ENCODE measurements around the gene UBN2. TPM values are rescaled to one million over a fixed set of nuclear protein-coding genes. Genes with fewer than 3 reads are reported as not detected.
"Not testable (repeated sequence)": the region's sequence is repeated elsewhere in the genome, so short reads cannot be mapped to it uniquely, and the experiment has no call there.

Gene UBN2
- total RNA-seq, 1 experiment from 2014 or later, result 13.0 TPM

DNA sequence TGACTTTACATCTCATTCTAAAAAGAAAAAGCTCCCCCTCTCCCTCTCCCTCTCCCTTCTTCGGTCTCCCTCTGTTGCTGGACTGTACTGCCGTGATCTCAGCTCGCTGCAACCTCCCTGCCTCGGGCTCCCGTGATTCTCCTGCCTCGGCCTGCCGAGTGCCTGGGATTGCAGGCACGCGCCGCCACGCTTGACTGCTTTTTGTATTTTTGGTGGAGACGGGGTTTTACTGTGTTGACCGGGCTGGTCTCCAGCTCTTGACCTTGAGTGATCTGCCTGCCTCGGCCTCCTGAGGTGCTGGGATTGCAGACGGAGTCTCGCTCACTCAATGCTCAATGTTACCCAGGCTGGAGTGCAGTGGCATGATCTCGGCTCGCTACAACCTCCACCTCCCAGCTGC, 6.2 kb upstream of the UBN2 start:
- not testable (repeated sequence) for H3K4me3 ChIP-seq; H3K36me3 ChIP-seq; DNase-seq; H3K27me3 ChIP-seq; H3K27ac ChIP-seq; H3K4me1 ChIP-seq; H3K9me3 ChIP-seq (replicated peaks)

DNA sequence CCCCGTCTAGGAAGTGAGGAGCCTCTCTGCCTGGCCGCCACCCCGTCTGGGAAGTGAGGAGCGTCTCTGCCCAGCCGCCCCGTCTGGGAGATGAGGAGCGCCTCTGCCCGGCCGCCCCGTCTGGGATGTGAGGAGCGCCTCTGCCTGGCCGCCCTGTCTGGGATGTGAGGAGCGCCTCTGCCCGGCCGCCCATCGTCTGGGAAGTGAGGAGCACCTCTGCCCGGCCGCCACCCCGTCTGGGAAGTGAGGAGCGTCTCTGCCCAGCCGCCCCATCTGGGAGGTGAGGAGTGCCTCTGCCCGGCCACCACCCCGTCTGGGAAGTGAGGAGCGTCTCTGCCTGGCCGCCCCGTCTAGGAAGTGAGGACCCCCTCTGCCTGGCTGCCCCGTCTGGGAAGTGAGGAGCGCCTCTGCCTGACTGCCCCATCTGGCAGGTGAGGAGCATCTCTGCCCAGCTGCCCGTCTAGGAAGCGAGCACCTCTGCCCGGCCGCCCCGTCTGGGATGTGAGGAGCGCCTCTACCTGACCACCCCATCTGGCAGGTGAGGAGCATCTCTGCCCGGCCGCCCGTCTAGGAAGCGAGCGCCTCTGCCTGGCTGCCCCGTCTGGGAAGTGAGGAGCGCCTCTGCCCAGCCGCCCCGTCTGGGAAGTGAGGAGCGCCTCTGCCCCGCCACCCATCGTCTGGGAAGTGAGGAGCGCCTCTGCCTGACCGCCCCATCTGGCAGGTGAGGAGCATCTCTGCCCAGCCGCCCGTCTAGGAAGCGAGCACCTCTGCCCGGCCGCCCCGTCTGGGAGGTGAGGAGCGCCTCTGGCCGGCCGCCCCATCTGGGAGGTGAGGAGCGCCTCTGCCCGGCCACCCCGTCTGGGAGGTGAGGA, 5.5 kb upstream of the UBN2 start:
- not testable (repeated sequence) for H3K27me3 ChIP-seq; H3K27ac ChIP-seq; H3K36me3 ChIP-seq; DNase-seq; H3K4me1 ChIP-seq; H3K9me3 ChIP-seq (replicated peaks); H3K4me3 ChIP-seq

DNA sequence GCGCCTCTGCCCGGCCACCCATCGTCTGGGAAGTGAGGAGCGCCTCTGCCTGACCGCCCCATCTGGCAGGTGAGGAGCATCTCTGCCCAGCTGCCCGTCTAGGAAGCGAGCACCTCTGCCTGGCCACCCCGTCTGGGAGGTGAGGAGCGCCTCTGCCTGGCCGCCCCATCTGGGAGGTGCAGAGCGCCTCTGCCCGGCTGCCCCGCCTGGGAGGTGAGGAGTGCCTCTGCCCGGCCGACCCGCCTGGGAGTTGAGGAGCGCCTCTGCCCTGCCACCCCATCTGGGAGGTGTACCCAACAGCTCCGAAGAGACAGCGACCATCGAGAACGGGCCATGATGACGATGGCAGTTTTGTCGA, 4.9 kb upstream of the UBN2 start:
- H3K4me3 ChIP-seq; H3K9me3 ChIP-seq (replicated peaks); DNase-seq; H3K36me3 ChIP-seq; H3K27me3 ChIP-seq; H3K4me1 ChIP-seq; H3K27ac ChIP-seq: not testable (repeated sequence)

DNA sequence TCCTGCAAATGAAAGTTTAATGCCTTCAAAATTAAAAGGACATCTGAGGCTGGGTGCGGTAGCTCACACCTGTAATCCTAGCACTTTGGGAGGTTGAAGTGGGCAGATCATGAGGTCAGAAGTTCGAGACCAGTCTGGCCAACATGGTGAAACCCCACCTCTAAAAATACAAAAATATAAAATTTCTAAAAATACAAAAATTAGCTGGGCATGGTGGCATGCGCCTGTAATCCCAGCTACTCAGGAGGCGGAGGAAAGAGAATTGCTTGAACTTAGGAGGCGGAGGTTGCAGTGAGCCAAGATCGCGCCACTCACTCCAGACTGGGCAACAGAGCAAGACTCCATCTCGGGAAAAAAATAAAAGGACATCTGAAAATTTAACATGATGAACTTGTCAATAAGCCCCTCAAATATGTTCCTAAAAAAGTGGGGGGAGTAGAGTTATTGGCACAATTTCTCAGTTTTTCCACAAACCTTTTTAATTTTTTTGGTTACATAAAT, 4.0 kb upstream of the UBN2 start:
- H3K4me3 ChIP-seq; H3K9me3 ChIP-seq (replicated peaks); H3K36me3 ChIP-seq; H3K4me1 ChIP-seq; H3K27me3 ChIP-seq; H3K27ac ChIP-seq; DNase-seq: not testable (repeated sequence)

DNA sequence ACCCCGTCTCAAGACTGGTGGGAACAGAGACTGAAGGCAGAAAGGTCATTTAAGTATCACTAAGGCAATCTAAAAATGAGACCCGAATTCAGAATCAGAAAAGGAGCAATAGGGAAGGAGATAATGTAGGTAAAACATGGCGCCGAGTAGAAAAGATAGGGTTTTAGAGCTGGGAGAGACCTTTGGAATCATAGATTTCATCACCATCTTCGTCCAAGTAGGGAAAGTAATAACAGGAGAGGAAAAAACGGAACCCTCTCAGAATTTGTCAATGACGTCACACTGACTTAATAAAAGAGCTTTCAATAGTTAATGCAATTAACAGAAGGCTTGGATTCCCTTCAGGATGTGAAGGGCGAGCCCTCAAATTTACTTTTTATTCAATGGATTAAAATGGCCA, 1.0 kb upstream of the UBN2 start:
- Histone ChIP-seq H3K4me3 (peak overlapping the region; percentile 89), H3K27me3 (no peaks in the 10 kb centered on the region)

DNA sequence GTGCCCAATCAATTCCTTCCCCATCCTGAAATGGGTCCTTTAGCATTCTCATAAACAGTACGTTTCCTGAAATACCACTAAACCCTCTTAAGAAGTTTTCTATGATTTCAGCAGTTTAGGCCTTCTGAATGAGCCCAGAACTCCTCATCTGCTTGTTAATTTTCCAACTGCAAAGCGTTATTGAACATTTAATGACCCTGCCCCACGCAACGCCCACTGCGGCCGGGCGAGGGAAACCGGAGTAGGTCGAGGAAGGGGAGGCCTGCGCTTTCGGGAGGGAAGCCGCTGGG, 608 bp upstream of the UBN2 start:
- Histone ChIP-seq H3K9me3 (replicated peaks) (no peaks in the 10 kb centered on the region), H3K36me3 (no peaks in the 10 kb centered on the region), H3K4me1 (peaks cover 8% of the 10 kb centered on the region), H3K27me3 (no peaks in the 10 kb centered on the region), H3K4me3 (peak overlapping the region; percentile 89), H3K27ac (0 out of 2 replicates have a peak overlapping the region, but pooled peaks have one; percentile 10)
- DNase-seq, result no peak

More for the DNA sequence above, 1.0 kb upstream of the UBN2 start:
- Histone ChIP-seq H3K36me3 (no peaks in the 10 kb centered on the region), H3K27ac (no peak overlapping the region), H3K9me3 (replicated peaks) (no peaks in the 10 kb centered on the region), H3K4me1 (peaks cover 8% of the 10 kb centered on the region)
- peak in 1 of 2 experiments; percentile 8 for DNase-seq

DNA sequence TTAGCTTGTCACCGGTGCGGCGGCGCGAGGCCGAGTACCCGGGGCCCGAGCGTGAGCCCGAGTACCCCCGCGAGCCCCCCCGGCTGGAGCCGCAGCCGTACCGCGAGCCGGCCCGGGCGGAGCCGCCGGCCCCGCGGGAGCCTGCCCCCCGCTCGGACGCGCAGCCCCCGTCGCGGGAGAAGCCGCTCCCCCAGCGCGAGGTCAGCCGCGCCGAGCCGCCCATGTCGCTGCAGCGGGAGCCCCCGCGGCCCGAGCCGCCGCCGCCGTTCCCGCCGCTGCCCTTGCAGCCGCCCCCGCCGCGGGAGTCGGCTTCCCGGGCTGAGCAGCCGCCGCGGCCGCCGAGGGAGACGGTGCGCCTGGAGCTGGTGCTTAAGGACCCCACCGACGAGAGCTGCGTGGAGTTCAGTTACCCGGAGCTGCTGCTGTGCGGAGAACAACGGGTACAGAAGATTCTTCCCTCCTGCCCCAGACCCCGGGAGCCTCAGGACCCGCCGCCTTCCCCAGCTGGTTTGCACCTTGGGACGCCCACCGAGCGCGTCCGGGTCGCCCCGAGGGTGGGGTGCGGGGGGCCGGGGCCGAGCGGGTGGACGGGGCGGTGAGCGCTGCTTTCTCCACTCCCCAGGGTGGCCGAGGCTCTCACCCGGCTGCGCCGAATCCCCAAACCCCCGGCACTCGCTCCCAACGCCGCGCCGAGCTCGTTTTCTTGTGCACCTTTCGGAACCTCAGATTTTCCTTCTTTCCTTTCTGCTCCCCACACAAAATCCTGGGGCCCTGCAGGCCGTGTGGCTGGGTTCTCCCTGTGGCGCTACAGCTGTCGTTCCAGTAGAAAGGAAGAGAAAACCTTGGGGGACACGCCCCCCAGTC, 708 bp downstream of the UBN2 start:
- peak; percentile 59 to 63 for DNase-seq
- peak overlapping the region; percentile 89 for H3K4me3 ChIP-seq
- H3K27ac ChIP-seq, result peak overlapping the region; percentile 40; the same call in 1 of the 2 replicates
- no peaks in the 10 kb centered on the region for H3K27me3 ChIP-seq
- no peaks in the 10 kb centered on the region for H3K9me3 ChIP-seq (replicated peaks)
- no peaks in the 10 kb centered on the region; the same call in 1 of the 2 replicates for H3K36me3 ChIP-seq
- H3K4me1 ChIP-seq, result peaks cover 8% of the 10 kb centered on the region

DNA sequence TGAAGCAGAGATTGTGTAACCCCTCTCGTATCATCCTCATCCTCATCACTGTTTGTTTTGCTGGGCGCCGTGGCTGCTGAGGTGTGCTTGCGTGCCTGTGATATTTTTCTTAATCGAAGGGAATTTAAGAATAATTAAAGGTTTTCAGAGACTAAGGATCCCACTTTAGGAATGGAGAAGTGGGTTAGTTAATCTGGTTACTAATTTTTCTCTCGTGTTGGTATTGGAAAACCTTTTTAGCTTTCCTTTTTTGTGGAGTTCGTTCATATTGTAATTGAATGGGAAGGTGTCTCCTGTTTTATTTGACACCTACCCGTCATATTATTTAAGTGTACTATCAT, 1.3 kb downstream of the UBN2 start:
- Histone ChIP-seq H3K36me3 (peaks cover 4% of the 10 kb centered on the region; the same call in 1 of the 2 replicates), H3K4me3 (peak overlapping the region; percentile 89), H3K9me3 (replicated peaks) (no peaks in the 10 kb centered on the region), H3K4me1 (peaks cover 8% of the 10 kb centered on the region), H3K27me3 (no peaks in the 10 kb centered on the region), H3K27ac (no peak overlapping the region)
- no peak for DNase-seq

DNA sequence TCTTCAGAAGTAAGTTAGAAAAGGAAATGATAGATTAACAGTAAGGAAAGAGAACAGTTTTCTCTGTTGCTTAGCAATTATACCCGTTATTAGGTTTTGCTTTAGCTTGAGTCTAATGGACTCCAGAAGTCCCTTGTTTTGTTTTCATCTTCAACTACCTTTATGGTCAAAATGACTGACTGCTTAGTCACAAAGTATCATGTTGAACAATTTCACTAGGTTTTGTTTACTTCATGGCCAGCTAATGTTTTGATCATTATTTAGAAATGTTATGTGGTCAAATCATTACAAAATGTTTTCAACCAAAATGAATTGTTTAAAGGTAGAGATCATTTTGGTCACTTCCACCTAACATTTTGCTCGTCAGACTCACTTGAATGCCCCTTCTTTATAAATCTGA, 1.9 kb downstream of the UBN2 start:
- H3K36me3 ChIP-seq, result peaks cover 9% of the 10 kb centered on the region; the same call in 1 of the 2 replicates
- H3K4me1 ChIP-seq, result peaks cover 8% of the 10 kb centered on the region
- DNase-seq, result peak in 1 of 2 experiments; percentile 3
- H3K9me3 ChIP-seq (replicated peaks), result no peaks in the 10 kb centered on the region
- H3K27me3 ChIP-seq, result no peaks in the 10 kb centered on the region
- H3K27ac ChIP-seq, result no peak overlapping the region
- peak overlapping the region; percentile 89 for H3K4me3 ChIP-seq

DNA sequence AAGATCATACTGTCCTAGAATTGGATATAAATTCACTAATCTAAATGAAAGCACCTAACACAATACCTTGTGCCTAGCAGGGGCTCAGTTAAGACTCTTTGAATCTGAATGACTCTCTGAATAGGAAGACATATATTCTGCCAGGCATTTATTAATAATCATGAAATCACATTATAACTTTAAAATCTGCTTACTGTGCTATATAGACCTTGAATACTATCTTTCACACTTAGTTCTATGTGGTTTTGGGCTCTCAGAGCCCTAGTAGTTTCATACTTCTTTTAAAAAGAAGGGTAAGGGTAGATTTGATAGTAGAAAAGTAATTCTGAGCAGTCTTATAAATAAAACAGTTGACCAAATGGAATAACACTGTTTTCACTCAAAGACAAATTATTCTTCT, 10.2 kb downstream of the UBN2 start:
- Histone ChIP-seq H3K4me1 (no peaks in the 10 kb centered on the region), H3K36me3 (peaks cover 30% of the 10 kb centered on the region), H3K27me3 (no peaks in the 10 kb centered on the region), H3K27ac (no peak overlapping the region), H3K9me3 (replicated peaks) (no peaks in the 10 kb centered on the region), H3K4me3 (no peak overlapping the region)
- DNase-seq, result no peak

DNA sequence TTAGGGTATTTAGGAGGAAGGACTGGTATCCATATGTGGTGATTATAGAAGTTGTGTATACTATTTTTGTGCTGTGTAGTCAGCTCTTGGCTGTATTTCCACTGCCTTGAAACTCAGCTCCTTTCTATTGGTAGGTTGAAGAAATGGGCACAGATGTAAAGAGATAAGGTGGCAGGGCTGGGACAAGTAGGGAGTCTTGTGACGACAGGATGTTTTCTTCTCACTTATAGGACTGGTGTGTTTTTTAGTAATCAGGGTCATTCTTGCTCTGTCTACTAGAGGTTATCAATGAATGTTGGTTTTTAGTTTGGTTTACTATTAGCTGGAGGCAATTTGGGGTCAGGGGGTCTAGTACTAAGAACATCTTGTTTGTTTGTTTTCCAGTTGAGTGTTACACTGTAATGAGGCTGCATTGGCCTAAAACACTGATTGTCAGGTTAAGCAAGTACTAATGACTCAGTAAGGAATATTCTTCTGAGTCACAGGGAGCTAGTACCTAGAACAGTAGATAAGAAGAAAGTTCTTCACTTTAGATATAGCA, 11.8 kb downstream of the UBN2 start:
- DNase-seq, result no peak
- no peaks in the 10 kb centered on the region for H3K27me3 ChIP-seq
- H3K36me3 ChIP-seq, result peaks cover 22% of the 10 kb centered on the region
- no peak overlapping the region for H3K27ac ChIP-seq
- no peak overlapping the region for H3K4me3 ChIP-seq
- H3K9me3 ChIP-seq (replicated peaks), result no peaks in the 10 kb centered on the region
- no peaks in the 10 kb centered on the region for H3K4me1 ChIP-seq

DNA sequence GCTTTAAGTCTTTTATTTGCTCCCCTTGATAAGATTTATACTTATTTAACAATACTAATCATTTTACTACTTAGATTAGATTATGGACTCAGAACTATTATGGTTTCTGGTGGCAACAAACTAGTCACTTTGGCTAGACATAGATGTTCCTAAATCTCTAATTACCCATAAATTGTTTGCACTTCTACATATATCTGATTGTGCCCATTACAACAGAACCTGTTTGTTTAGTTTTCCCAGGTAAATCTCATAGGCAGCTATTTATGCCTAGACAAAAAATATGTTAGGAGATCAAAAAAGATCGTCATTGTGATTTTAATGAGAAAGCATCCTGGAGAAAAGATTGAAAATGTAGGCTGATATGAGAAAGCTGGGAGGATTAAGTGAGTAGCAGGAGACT, 14.4 kb downstream of the UBN2 start:
- Histone ChIP-seq H3K4me3 (no peak overlapping the region), H3K27ac (no peak overlapping the region), H3K9me3 (replicated peaks) (no peaks in the 10 kb centered on the region), H3K27me3 (no peaks in the 10 kb centered on the region), H3K36me3 (peaks cover 22% of the 10 kb centered on the region), H3K4me1 (no peaks in the 10 kb centered on the region)
- no peak for DNase-seq

DNA sequence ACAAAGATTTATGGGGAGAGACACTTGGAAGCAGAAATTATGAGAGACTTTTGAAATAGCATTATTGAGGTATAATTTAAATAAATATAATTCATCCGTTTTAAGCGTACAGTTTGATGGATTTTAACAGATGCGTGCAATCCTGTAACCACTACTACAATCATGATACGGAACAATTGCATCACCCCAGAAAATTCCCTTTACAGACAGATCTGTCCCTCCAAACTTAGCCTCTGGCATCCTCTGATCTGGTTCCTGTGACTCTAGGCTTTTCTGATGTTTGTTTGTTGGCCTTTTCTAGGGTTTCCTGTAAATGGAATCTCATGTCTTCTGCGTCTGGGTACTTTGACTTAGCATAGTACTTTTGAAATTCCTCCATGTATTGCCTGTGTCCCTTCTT, 15.5 kb downstream of the UBN2 start:
- H3K4me1 ChIP-seq, result no peaks in the 10 kb centered on the region
- H3K9me3 ChIP-seq (replicated peaks), result no peaks in the 10 kb centered on the region
- DNase-seq, result peak in 1 of 2 experiments; percentile 4
- H3K27me3 ChIP-seq, result no peaks in the 10 kb centered on the region
- H3K4me3 ChIP-seq, result no peak overlapping the region
- H3K36me3 ChIP-seq, result peaks cover 21% of the 10 kb centered on the region
- H3K27ac ChIP-seq, result no peak overlapping the region

DNA sequence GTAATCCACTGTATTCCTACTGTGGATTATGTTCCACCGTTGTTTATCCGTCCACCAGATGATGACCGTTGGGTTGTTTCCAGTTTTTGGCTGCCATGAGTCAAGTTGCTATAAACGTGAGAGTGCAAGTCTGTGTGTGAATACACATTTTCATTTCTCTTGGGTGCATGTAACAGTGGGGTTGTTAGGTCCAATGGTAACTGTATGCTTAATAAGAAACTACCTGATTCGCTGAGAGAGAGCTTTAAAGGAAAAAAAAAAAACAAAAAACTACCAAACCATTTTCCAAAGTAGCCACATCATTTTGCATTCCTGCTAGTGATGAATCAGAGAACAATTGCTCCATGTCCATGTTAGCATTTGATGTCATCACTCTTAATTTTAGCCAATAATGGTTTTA, 15.9 kb downstream of the UBN2 start:
- H3K4me1 ChIP-seq, result no peaks in the 10 kb centered on the region
- no peak overlapping the region for H3K27ac ChIP-seq
- H3K27me3 ChIP-seq, result no peaks in the 10 kb centered on the region
- no peak for DNase-seq
- H3K9me3 ChIP-seq (replicated peaks), result no peaks in the 10 kb centered on the region
- H3K4me3 ChIP-seq, result no peak overlapping the region
- peaks cover 23% of the 10 kb centered on the region for H3K36me3 ChIP-seq

DNA sequence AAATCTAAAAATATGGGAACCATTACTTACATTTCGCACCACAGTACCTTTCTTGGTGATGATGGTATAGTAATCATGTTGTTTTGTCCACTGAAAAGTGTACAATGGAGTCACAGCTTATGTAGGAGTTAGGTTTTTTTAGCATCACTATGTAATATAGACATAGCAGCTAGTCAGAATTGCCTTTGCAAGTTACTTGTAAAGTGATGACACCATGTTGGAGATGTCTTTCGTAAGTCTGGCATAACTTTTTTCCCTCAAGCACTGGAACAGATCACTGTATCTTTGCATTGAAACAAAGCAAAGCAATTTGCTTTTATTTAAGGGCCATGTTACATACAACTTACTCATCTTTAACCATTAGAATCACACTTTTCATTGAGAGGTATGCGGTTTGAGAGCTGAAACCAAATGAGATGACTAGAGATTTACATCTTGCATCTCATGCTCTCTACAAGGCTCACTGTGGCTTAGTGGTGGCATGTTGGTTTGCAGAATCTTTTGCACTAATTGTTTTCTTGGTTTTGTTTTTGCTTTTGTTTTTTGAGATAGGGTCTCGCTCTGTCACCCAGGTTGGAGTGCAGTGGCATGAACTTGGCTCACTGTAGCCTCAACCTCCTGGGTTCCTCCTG, 18.3 kb downstream of the UBN2 start:
- H3K27me3 ChIP-seq, result no peaks in the 10 kb centered on the region
- H3K36me3 ChIP-seq, result peaks cover 38% of the 10 kb centered on the region
- no peak for DNase-seq

More for the DNA sequence above, 18.3 kb downstream of the UBN2 start:
- H3K4me1 ChIP-seq, result no peaks in the 10 kb centered on the region
- H3K27ac ChIP-seq, result no peak overlapping the region
- no peaks in the 10 kb centered on the region for H3K9me3 ChIP-seq (replicated peaks)
- H3K4me3 ChIP-seq, result no peak overlapping the region

Data from SJCRH30 (cell line).